ENCODE data around the gene SP1.
"Not testable (repeated sequence)": the region's sequence is repeated elsewhere in the genome, so short reads cannot be mapped to it uniquely, and the experiment has no call there.

Gene SP1

GRCh38 chr12:53380104-53380793 is at the start of gene SP1:
SP1 (plus strand) TSS chr12:53380176; CDS start chr12:53380292, 116 bp downstream.
- Histone ChIP-seq H3K9me3 (ENCODE audit: insufficient read depth, low read length) (no peaks in the 10 kb centered on the region), H3K4me1 (ENCODE audit: insufficient read depth, insufficient read length) (peaks cover 11% of the 10 kb centered on the region), H3K4me3 (ENCODE audit: insufficient read length, low read depth) (peak within 1 kb of the TSS; percentile 55), H3K27me3 (ENCODE audit: insufficient read depth, insufficient read length) (no peaks in the 10 kb centered on the region), H3K9ac (ENCODE audit: insufficient read length, low read depth) (peak within 1 kb of the TSS; percentile 84), H3K36me3 (ENCODE audit: insufficient read depth, insufficient read length, low read length) (peaks cover 32% of the 10 kb centered on the region)
- DNase-seq (ENCODE audit: low read depth, low spot score) = peak; percentile 77
- TF ChIP-seq ZNF274 (IDR thresholded peaks at IDR 0.05; ENCODE audit: low read depth, low read length) = no peak
- no peak for TF ChIP-seq SUZ12 (IDR thresholded peaks at IDR 0.05; ENCODE audit: extremely low read depth, insufficient read depth, insufficient read length)
- no peak for TF ChIP-seq YY1 (IDR thresholded peaks at IDR 0.05; ENCODE audit: insufficient read depth, insufficient read length)

- Histone ChIP-seq H3K4me3 (ENCODE audit: insufficient read length, low read depth) (no peak overlapping the region), H3K4me1 (ENCODE audit: insufficient read depth, insufficient read length) (peaks cover 14% of the 10 kb centered on the region), H3K9me3 (ENCODE audit: insufficient read depth, low read length) (no peaks in the 10 kb centered on the region), H3K36me3 (ENCODE audit: insufficient read depth, insufficient read length, low read length) (no peaks in the 10 kb centered on the region), H3K9ac (ENCODE audit: insufficient read length, low read depth) (no peak overlapping the region), H3K27me3 (ENCODE audit: insufficient read depth, insufficient read length) (peaks cover 29% of the 10 kb centered on the region)
- TF ChIP-seq SUZ12 (IDR thresholded peaks at IDR 0.05; ENCODE audit: extremely low read depth, insufficient read depth, insufficient read length) = no peak
- no peak for TF ChIP-seq YY1 (IDR thresholded peaks at IDR 0.05; ENCODE audit: insufficient read depth, insufficient read length)
- TF ChIP-seq ZNF274 (IDR thresholded peaks at IDR 0.05; ENCODE audit: low read depth, low read length) = no peak
- no peak for DNase-seq (ENCODE audit: low read depth, low spot score)
These were observed 49.3 kb upstream of the SP1 start for GRCh38 chr12:53330671-53331070.

- H3K9ac ChIP-seq (ENCODE audit: insufficient read length, low read depth); H3K36me3 ChIP-seq (ENCODE audit: insufficient read depth, insufficient read length, low read length): not testable (repeated sequence)
- H3K27me3 ChIP-seq (ENCODE audit: insufficient read depth, insufficient read length) = peaks cover 17% of the 10 kb centered on the region
These were observed 47.6 kb upstream of the SP1 start for GRCh38 chr12:53332339-53332738.

DNA sequence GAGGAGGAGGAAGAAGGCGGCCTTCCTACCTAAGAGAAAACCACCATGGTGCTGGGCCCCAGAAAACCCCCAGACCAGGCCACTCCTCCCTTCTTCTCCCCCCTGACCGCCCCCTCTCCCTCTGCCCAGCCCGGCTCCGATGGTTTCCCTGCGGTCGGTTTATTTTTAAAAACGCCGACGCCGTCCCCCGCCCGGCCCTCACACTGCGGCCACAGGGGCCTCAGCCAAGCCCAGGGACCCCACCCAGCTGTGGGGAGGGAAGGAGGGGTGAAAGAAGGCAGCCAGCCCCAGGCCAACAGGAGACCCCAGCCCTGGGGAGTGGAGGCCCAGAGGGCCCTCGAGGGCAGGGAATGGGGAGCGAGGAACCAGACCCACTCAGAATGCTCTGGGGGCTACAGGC is 47.2 kb upstream of the SP1 start:
- no peak for DNase-seq (ENCODE audit: low read depth, low spot score)
- Histone ChIP-seq H3K27me3 (ENCODE audit: insufficient read depth, insufficient read length) (peaks cover 13% of the 10 kb centered on the region), H3K4me1 (ENCODE audit: insufficient read depth, insufficient read length) (peaks cover 25% of the 10 kb centered on the region), H3K9me3 (ENCODE audit: insufficient read depth, low read length) (no peaks in the 10 kb centered on the region), H3K9ac (ENCODE audit: insufficient read length, low read depth) (no peak overlapping the region), H3K4me3 (ENCODE audit: insufficient read length, low read depth) (no peak overlapping the region), H3K36me3 (ENCODE audit: insufficient read depth, insufficient read length, low read length) (no peaks in the 10 kb centered on the region)
- TF ChIP-seq SUZ12 (IDR thresholded peaks at IDR 0.05; ENCODE audit: extremely low read depth, insufficient read depth, insufficient read length) (no peak), ZNF274 (IDR thresholded peaks at IDR 0.05; ENCODE audit: low read depth, low read length) (no peak), YY1 (IDR thresholded peaks at IDR 0.05; ENCODE audit: insufficient read depth, insufficient read length) (no peak)

More at GRCh38 chr12:53332339-53332738, 47.6 kb upstream of the SP1 start:
- peaks cover 22% of the 10 kb centered on the region for H3K4me1 ChIP-seq (ENCODE audit: insufficient read depth, insufficient read length)
- not testable (repeated sequence) for H3K4me3 ChIP-seq (ENCODE audit: insufficient read length, low read depth); H3K9me3 ChIP-seq (ENCODE audit: insufficient read depth, low read length); DNase-seq (ENCODE audit: low read depth, low spot score)

DNA sequence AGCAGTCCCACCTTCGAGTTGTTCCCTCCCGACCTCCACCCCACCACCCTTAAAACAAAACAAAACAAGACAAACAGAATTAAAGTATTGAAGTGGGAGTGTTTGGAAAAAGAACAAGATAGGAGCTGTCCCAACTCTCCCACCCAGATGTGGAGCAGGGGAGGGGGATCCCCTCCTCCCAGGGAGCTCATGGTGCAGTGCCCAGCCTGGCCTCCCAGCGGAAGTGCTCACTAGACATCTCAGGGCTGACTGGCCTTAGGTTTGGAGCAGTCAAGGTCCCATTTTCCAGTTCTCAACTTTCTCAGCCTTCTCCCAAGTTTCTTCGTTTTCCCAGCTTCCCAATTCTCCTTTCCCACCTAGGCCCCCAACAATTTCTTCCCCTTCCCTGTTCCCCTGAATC is 46.7 kb upstream of the SP1 start:
- Histone ChIP-seq H3K4me1 (ENCODE audit: insufficient read depth, insufficient read length) (peaks cover 24% of the 10 kb centered on the region), H3K36me3 (ENCODE audit: insufficient read depth, insufficient read length, low read length) (no peaks in the 10 kb centered on the region), H3K9ac (ENCODE audit: insufficient read length, low read depth) (no peak overlapping the region), H3K4me3 (ENCODE audit: insufficient read length, low read depth) (no peak overlapping the region), H3K27me3 (ENCODE audit: insufficient read depth, insufficient read length) (peaks cover 8% of the 10 kb centered on the region), H3K9me3 (ENCODE audit: insufficient read depth, low read length) (no peaks in the 10 kb centered on the region)
- no peak for TF ChIP-seq YY1 (IDR thresholded peaks at IDR 0.05; ENCODE audit: insufficient read depth, insufficient read length)
- TF ChIP-seq SUZ12 (IDR thresholded peaks at IDR 0.05; ENCODE audit: extremely low read depth, insufficient read depth, insufficient read length) = no peak
- no peak for TF ChIP-seq ZNF274 (IDR thresholded peaks at IDR 0.05; ENCODE audit: low read depth, low read length)
- no peak for DNase-seq (ENCODE audit: low read depth, low spot score)

- no peaks in the 10 kb centered on the region for H3K9me3 ChIP-seq (ENCODE audit: insufficient read depth, low read length)
- H3K4me3 ChIP-seq (ENCODE audit: insufficient read length, low read depth) = no peak overlapping the region
- no peak for DNase-seq (ENCODE audit: low read depth, low spot score)
- no peak overlapping the region for H3K9ac ChIP-seq (ENCODE audit: insufficient read length, low read depth)
- peaks cover 5% of the 10 kb centered on the region for H3K27me3 ChIP-seq (ENCODE audit: insufficient read depth, insufficient read length)
- H3K4me1 ChIP-seq (ENCODE audit: insufficient read depth, insufficient read length) = peaks cover 25% of the 10 kb centered on the region
- TF ChIP-seq SUZ12 (IDR thresholded peaks at IDR 0.05; ENCODE audit: extremely low read depth, insufficient read depth, insufficient read length) (no peak), ZNF274 (IDR thresholded peaks at IDR 0.05; ENCODE audit: low read depth, low read length) (no peak)
- H3K36me3 ChIP-seq (ENCODE audit: insufficient read depth, insufficient read length, low read length) = no peaks in the 10 kb centered on the region
These were observed 46.1 kb upstream of the SP1 start for GRCh38 chr12:53333845-53334244.

DNA sequence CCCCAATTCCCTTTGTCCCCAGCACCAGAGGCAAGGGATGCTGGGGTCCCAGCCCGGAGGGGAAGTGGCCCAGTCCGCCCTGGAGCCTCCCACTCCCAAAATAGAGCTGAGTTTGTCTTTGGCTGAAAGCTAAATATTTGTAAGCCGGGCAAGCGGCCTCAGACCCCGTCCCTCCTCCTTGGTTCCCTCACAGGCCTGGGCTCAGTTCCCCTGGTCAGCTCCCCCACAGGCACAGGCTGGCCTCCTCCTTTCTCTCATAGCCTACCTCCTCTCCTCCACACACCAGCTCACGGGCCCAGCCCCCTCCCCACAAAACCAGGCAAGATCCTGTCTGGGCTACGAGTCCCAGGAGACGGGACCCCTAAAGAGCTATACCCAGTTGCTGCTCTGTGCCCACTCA is 45.2 kb upstream of the SP1 start:
- peak overlapping the region; percentile 22 for H3K9ac ChIP-seq (ENCODE audit: insufficient read length, low read depth)
- DNase-seq (ENCODE audit: low read depth, low spot score) = no peak
- H3K4me3 ChIP-seq (ENCODE audit: insufficient read length, low read depth) = no peak overlapping the region
- no peaks in the 10 kb centered on the region for H3K36me3 ChIP-seq (ENCODE audit: insufficient read depth, insufficient read length, low read length)
- no peaks in the 10 kb centered on the region for H3K9me3 ChIP-seq (ENCODE audit: insufficient read depth, low read length)
- H3K4me1 ChIP-seq (ENCODE audit: insufficient read depth, insufficient read length) = peaks cover 23% of the 10 kb centered on the region
- TF ChIP-seq SUZ12 (IDR thresholded peaks at IDR 0.05; ENCODE audit: extremely low read depth, insufficient read depth, insufficient read length) (no peak), YY1 (IDR thresholded peaks at IDR 0.05; ENCODE audit: insufficient read depth, insufficient read length) (no peak), ZNF274 (IDR thresholded peaks at IDR 0.05; ENCODE audit: low read depth, low read length) (no peak)
- H3K27me3 ChIP-seq (ENCODE audit: insufficient read depth, insufficient read length) = peaks cover 5% of the 10 kb centered on the region

Data from NT2/D1 (cell line).